ENCODE results near the gene NOL9.

- no peak for TF ChIP-seq POLR2AphosphoS5 (IDR thresholded peaks at IDR 0.05; ENCODE audit: low read depth, low read length)
- no peak for TF ChIP-seq TAF1 (IDR thresholded peaks at IDR 0.05; ENCODE audit: borderline replicate concordance, low read depth, low read length)
Measured at GRCh38 chr1:6509919-6510291, 44.4 kb downstream of the NOL9 start.
